Parathyroid adenoma (tissue), 2 donors: Measurements from ENCODE around the gene ANKS6.

Source experiments
- H2AFZ ChIP-seq: fragments of 300-600 bp; sonication (generic); one replicate; pipeline ENCODE4 v1.7.0; 2017; ENCODE audit warnings: antibody characterized with exemption, mild to moderate bottlenecking
- H3K27ac ChIP-seq: fragments of 300-600 bp; sonication (generic); one replicate; pipeline ENCODE4 v1.7.0; 2017
- H3K27me3 ChIP-seq: fragments of 300-600 bp; sonication (generic); one replicate; pipeline ENCODE4 v1.7.0; 2017; ENCODE audit warnings: low read length; ENCODE audit not compliant: control insufficient read depth, insufficient read depth
- H3K36me3 ChIP-seq: fragments of 300-600 bp; sonication (generic); one replicate; pipeline ENCODE4 v1.7.0; 2017; ENCODE audit warnings: low read length; ENCODE audit not compliant: control insufficient read depth, insufficient read depth
- H3K4me1 ChIP-seq: fragments of 300-600 bp; sonication (generic); one replicate; pipeline ENCODE4 v1.7.0; 2017; ENCODE audit warnings: control low read depth
- H3K4me2 ChIP-seq: fragments of 300-600 bp; sonication (generic); one replicate; pipeline ENCODE4 v1.7.0; 2017; ENCODE audit warnings: low read length
- H3K4me3 ChIP-seq: fragments of 300-600 bp; sonication (generic); one replicate; pipeline ENCODE4 v1.7.0; 2017; ENCODE audit warnings: low read depth, low read length
- H3K79me2 ChIP-seq: fragments of 300-600 bp; sonication (generic); one replicate; pipeline ENCODE4 v1.7.0; 2017; ENCODE audit warnings: control low read depth
- H3K9ac ChIP-seq: fragments of 300-600 bp; sonication (generic); one replicate; pipeline ENCODE4 v1.7.0; 2017; ENCODE audit warnings: mild to moderate bottlenecking
- H3K9me3 ChIP-seq: fragments of 300-600 bp; sonication (generic); one replicate; pipeline ENCODE4 v1.7.0; 2017; ENCODE audit warnings: low read length; ENCODE audit not compliant: control insufficient read depth
- TF ChIP-seq, protein P1 (sequence below): fragments of 300-600 bp; sonication (generic); IDR thresholded peaks from one replicate; pipeline ENCODE4 v1.7.0; 2017; ENCODE audit warnings: antibody characterized with exemption, mild to moderate bottlenecking
- donor health status: primary hyperparathyroidism.

The ANKS6 gene

DNA sequence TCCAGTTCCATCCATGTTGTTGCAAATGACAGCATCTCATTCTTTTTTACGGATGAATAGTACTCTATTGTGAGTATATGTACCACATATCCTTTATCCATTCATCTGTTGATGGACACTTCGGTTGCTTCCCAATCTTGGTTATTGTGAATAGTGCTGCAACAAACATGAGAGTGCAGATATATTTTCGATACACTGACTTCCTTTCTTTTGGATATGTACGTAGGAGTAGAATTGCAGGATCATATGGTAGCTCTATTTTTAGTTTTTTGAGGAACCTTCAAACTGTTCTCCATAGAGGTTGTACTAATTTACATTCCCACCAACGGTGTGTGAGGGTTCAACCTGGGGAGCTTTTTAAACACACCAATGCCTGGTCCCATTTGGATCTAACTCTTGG lies 33.4 kb upstream of the ANKS6 start:
- Histone ChIP-seq H3K27me3 (no peaks in the 10 kb centered on the region), H3K9me3 (no peaks in the 10 kb centered on the region), H3K27ac (no peak overlapping the region), H3K36me3 (no peaks in the 10 kb centered on the region), H3K4me1 (no peaks in the 10 kb centered on the region), H3K4me3 (no peak overlapping the region), H3K79me2 (no peaks in the 10 kb centered on the region), H3K9ac (no peak overlapping the region), H3K4me2 (no peak overlapping the region), H2AFZ (no peak overlapping the region)
- TF ChIP-seq, protein P1, sequence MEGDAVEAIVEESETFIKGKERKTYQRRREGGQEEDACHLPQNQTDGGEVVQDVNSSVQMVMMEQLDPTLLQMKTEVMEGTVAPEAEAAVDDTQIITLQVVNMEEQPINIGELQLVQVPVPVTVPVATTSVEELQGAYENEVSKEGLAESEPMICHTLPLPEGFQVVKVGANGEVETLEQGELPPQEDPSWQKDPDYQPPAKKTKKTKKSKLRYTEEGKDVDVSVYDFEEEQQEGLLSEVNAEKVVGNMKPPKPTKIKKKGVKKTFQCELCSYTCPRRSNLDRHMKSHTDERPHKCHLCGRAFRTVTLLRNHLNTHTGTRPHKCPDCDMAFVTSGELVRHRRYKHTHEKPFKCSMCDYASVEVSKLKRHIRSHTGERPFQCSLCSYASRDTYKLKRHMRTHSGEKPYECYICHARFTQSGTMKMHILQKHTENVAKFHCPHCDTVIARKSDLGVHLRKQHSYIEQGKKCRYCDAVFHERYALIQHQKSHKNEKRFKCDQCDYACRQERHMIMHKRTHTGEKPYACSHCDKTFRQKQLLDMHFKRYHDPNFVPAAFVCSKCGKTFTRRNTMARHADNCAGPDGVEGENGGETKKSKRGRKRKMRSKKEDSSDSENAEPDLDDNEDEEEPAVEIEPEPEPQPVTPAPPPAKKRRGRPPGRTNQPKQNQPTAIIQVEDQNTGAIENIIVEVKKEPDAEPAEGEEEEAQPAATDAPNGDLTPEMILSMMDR: no peak

DNA sequence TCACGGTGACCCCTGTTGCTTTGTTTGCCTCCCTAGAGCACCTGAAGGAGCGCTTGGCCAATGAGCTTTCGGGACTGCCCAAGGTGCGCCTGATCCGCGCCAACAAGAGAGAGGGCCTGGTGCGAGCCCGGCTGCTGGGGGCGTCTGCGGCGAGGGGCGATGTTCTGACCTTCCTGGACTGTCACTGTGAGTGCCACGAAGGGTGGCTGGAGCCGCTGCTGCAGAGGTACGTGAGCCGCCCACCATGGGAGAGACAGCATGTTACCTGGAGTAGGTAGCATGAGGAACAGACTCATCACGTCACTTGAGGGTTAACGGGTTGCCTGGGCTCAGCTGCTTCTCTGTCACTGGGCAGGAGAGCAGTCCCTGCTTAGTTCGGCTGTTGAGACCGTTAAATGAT lies 30.4 kb upstream of the ANKS6 start:
- no peaks in the 10 kb centered on the region for H3K27me3 ChIP-seq
- H3K36me3 ChIP-seq: no peaks in the 10 kb centered on the region
- no peaks in the 10 kb centered on the region for H3K4me1 ChIP-seq
- H3K4me3 ChIP-seq: no peak overlapping the region
- H2AFZ ChIP-seq: no peak overlapping the region
- H3K9ac ChIP-seq: no peak overlapping the region
- H3K27ac ChIP-seq: no peak overlapping the region
- H3K79me2 ChIP-seq: no peaks in the 10 kb centered on the region
- no peak overlapping the region for H3K4me2 ChIP-seq
- TF ChIP-seq, protein P1: no peak
- H3K9me3 ChIP-seq: no peaks in the 10 kb centered on the region

DNA sequence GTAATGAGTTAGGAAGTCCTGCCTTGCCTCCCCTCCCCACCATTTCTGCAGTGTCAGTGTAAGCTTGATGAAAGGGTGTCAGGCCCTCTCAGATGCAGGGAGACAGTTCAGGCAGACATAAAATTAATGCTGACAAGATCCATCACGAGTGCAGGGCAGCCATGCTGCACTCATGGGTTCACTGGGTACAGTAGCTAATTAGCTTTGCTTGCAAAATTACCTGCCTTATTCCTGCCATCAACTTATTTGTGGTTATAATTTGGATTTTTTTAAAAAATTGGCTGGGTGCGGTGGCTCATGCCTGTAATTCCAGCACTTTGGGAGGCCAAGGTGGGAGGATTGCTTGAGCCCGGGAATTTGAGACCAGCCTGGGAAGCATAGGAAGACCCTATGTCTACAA lies 29.1 kb upstream of the ANKS6 start:
- Histone ChIP-seq H3K4me2 (no peak overlapping the region), H3K79me2 (no peaks in the 10 kb centered on the region), H3K4me1 (no peaks in the 10 kb centered on the region), H3K4me3 (no peak overlapping the region), H2AFZ (no peak overlapping the region), H3K9me3 (no peaks in the 10 kb centered on the region), H3K27ac (no peak overlapping the region), H3K27me3 (no peaks in the 10 kb centered on the region), H3K36me3 (no peaks in the 10 kb centered on the region), H3K9ac (no peak overlapping the region)
- TF ChIP-seq, protein P1: no peak

DNA sequence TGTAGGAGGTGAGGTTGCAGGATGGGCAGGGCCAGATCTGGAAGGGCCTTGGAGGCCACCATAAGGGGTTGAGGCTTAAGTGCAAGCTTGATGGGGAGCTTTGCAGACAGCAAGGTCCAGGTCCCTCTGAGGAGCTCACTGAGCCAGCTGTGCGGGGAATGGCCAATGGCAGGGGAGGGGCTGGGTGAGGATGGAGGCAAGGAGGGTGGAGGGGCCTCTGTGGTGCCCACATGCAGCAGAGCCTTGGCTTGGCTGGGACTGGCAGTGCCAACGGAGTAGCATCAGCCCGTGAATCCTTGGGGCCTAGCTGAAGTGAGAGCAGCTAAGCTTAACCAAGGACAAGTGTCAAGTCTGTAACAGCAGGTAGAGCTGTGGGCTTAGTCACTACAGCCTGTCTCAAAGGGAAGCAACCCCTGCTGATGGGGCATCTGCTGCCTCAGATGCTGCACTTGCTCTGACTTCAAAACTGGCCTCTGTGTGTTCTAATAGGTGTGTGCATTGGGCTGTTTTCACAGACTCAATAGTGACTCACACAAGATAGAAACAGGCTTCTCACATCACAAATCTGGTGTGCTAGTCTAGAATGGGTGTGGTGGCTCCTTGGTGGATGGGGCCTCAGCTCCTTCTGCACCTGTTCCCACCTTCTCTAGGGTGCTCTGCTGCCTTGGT lies 27.4 kb upstream of the ANKS6 start:
- Histone ChIP-seq H3K36me3 (no peaks in the 10 kb centered on the region), H3K9ac (no peak overlapping the region), H3K9me3 (no peaks in the 10 kb centered on the region), H3K4me3 (no peak overlapping the region), H2AFZ (no peak overlapping the region), H3K4me2 (no peak overlapping the region), H3K79me2 (no peaks in the 10 kb centered on the region), H3K4me1 (no peaks in the 10 kb centered on the region), H3K27me3 (no peaks in the 10 kb centered on the region), H3K27ac (no peak overlapping the region)
- TF ChIP-seq, protein P1: no peak

DNA sequence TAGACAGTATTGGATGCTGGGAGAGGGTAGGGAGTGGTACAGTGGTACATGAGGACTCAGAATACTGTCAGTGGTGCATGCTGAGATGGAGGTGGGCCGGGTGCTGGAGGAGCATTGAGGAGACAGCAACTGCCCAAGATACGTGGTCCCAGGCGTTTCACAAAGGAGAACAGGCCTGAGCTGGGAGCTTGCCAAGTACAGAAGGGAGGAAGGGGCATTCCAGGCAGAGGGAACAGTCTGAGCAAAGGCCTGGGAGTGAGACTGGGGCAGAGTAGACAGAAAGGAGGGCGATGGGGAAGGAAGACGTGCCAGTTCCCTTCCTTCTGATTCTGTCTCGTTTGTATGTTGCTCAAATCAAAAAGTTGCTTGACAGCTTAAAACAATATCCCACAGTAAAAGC lies 26.3 kb upstream of the ANKS6 start:
- Histone ChIP-seq H3K27me3 (no peaks in the 10 kb centered on the region), H2AFZ (no peak overlapping the region), H3K9ac (no peak overlapping the region), H3K27ac (no peak overlapping the region), H3K79me2 (no peaks in the 10 kb centered on the region), H3K4me2 (no peak overlapping the region), H3K4me3 (no peak overlapping the region), H3K4me1 (no peaks in the 10 kb centered on the region), H3K9me3 (no peaks in the 10 kb centered on the region), H3K36me3 (no peaks in the 10 kb centered on the region)
- TF ChIP-seq, protein P1: no peak
